Sigmoid colon (tissue), 7 donors: ENCODE data around the gene GPHN. TPM values are rescaled to one million over a fixed set of nuclear protein-coding genes. Genes with fewer than 3 reads are reported as not detected.
"Not testable (repeated sequence)": the region's sequence is repeated elsewhere in the genome, so short reads cannot be mapped to it uniquely, and the experiment has no call there.

Experiments
- DNase-seq: peaks from one replicate; pipeline ENCODE4 v3.0.0-alpha.2; 2019
- H3K27ac ChIP-seq, 4 donors: fragments of 200-600 bp; sonication (generic); one replicate each; pipeline ENCODE4 v1.5.1; 2016 to 2019; ENCODE audit warnings: mild to moderate bottlenecking in 1 of 4
- H3K27me3 ChIP-seq, 3 donors: fragments of 200-600 bp; sonication (generic); one replicate each; pipeline ENCODE4 v1.5.1; 2019; ENCODE audit warnings: mild to moderate bottlenecking in 1 of 3
- H3K36me3 ChIP-seq, 4 donors: fragments of 200-600 bp; sonication (generic); one replicate each; pipeline ENCODE4 v1.5.1; 2016 to 2019
- H3K4me1 ChIP-seq, 4 donors: fragments of 200-600 bp; sonication (generic); one replicate each; pipeline ENCODE4 v1.5.1; 2017 to 2019
- H3K4me3 ChIP-seq, 4 donors: fragments of 200-600 bp; sonication (generic); one replicate each; pipeline ENCODE4 v1.5.1; 2017 to 2019; ENCODE audit warnings: mild to moderate bottlenecking in 2 of 4, moderate library complexity in 1 of 4
- H3K9me3 ChIP-seq, 4 donors: fragments of 200-600 bp in 3 of 4; sonication (generic) in 3 of 4; one replicate each; pipeline versions ENCODE4 v1.5.1 to v1.6.1; 2013 to 2019
- CTCF ChIP-seq, 4 experiments: fragments of 450-650 bp in 3 of 4; fragments of 200-600 bp in 1 of 4; IDR thresholded peaks; one replicate each; pipeline ENCODE4 v1.5.1; 2016 to 2019; ENCODE audit warnings: antibody characterized with exemption in 4 of 4, mild to moderate bottlenecking in 3 of 4, moderate library complexity in 2 of 4
- EP300 ChIP-seq, 4 donors: sonication (generic); formaldehyde crosslinking; IDR thresholded peaks; one replicate each; pipeline ENCODE4 v1.6.1; 2017; ENCODE audit warnings: antibody characterized with exemption in 4 of 4
- POLR2A ChIP-seq, 2 donors: fragments of 450-650 bp; IDR thresholded peaks; one replicate each; pipeline ENCODE4 v1.6.1; 2016; ENCODE audit warnings: antibody characterized with exemption in 2 of 2, mild to moderate bottlenecking in 2 of 2, moderate library complexity in 2 of 2
- POLR2AphosphoS5 ChIP-seq, 4 donors: sonication (generic); formaldehyde crosslinking; IDR thresholded peaks; one replicate each; pipeline ENCODE4 v1.6.1; 2017; ENCODE audit warnings: antibody characterized with exemption in 4 of 4
- WGBS, 2 donors: extraction: QIAGEN DNeasy Blood & Tissue Kit; methylation state at CpG; one replicate each; pipeline ENCODE4 v1.1.7; 2013; 5-methylcytosine and 5-hydroxymethylcytosine counted together
- intact Hi-C: fragments of 100-400 bp; cut with DNase I; formaldehyde crosslinking; loops from one replicate; pipeline ENCODE4 v1.15.1; 2023
- polyA plus RNA-seq, 3 donors: library from polyadenylated mRNA; stranded (reverse); fragments of 200-250 nt; gene quantifications; one replicate each; pipeline ENCODE4 v1.2.3, GENCODE V29; 2013
- total RNA-seq, 4 donors: library from RNA; depleted of rRNA; stranded (reverse); fragments of >200 nt; gene quantifications; one replicate each; pipeline ENCODE4 v1.1.0, GENCODE V29; 2016
- donor health status: healthy with polysubstance abuse.
- donor health status: Bipolar disorder and iron deficiency.
- donor health status: healthy.

The GPHN gene
- total and polyA plus RNA-seq, 7 donors: 5.4 to 20.3 (median 14.1) TPM

GRCh38 chr14:66496911-66497310 lies 11.0 kb upstream of the GPHN start:
- no peak overlapping the region for H3K27ac ChIP-seq
- WGBS, 2 donors: 16 to 40% methylated on average over 2 of the region's 2 CpGs
- peaks cover 0 to 11% (median 0%) of the 10 kb centered on the region in 4 donors for H3K4me1 ChIP-seq
- H3K9me3 ChIP-seq: no peaks in the 10 kb centered on the region
- H3K36me3 ChIP-seq: no peaks in the 10 kb centered on the region
- TF ChIP-seq POLR2A (IDR thresholded peaks at IDR 0.05) (no peak), EP300 (IDR thresholded peaks at IDR 0.05) (no peak), POLR2AphosphoS5 (IDR thresholded peaks at IDR 0.05) (no peak), CTCF (IDR thresholded peaks at IDR 0.05) (no peak)
- H3K4me3 ChIP-seq: no peak overlapping the region
- H3K27me3 ChIP-seq: peaks cover 0 to 3% (median 0%) of the 10 kb centered on the region in 3 donors
- intact Hi-C loops: no loop called here
- no peak for DNase-seq

- 58 to 76% methylated on average over 3 of the region's 3 CpGs for WGBS, 2 donors
- Histone ChIP-seq H3K27me3 (peaks cover 0 to 3% (median 0%) of the 10 kb centered on the region in 3 donors), H3K9me3 (no peaks in the 10 kb centered on the region), H3K36me3 (no peaks in the 10 kb centered on the region), H3K27ac (no peak overlapping the region), H3K4me3 (no peak overlapping the region), H3K4me1 (peaks cover 0 to 11% (median 0%) of the 10 kb centered on the region in 4 donors)
- TF ChIP-seq POLR2AphosphoS5 (IDR thresholded peaks at IDR 0.05) (no peak), CTCF (IDR thresholded peaks at IDR 0.05) (no peak), POLR2A (IDR thresholded peaks at IDR 0.05) (no peak), EP300 (IDR thresholded peaks at IDR 0.05) (no peak)
- DNase-seq: no peak
- intact Hi-C loops: no loop called here
Observed at GRCh38 chr14:66498311-66498710, 9.6 kb upstream of the GPHN start.

- 52 to 53% methylated on average over 4 of the region's 4 CpGs for WGBS, 2 donors
- no peak for DNase-seq
- H3K27ac ChIP-seq: no peak overlapping the region
- H3K36me3 ChIP-seq: no peaks in the 10 kb centered on the region
- H3K4me1 ChIP-seq: peaks cover 0 to 2% (median under 1%) of the 10 kb centered on the region in 4 donors
- no peak for TF ChIP-seq POLR2AphosphoS5 (IDR thresholded peaks at IDR 0.05)
- no peak for TF ChIP-seq EP300 (IDR thresholded peaks at IDR 0.05)
- TF ChIP-seq CTCF (IDR thresholded peaks at IDR 0.05): no peak
- no peak for TF ChIP-seq POLR2A (IDR thresholded peaks at IDR 0.05)
- H3K27me3 ChIP-seq: peaks cover 0 to 3% (median 0%) of the 10 kb centered on the region in 3 donors
- no peak overlapping the region for H3K4me3 ChIP-seq
- H3K9me3 ChIP-seq: no peaks in the 10 kb centered on the region
- intact Hi-C loops: no loop called here
Observed at GRCh38 chr14:66501592-66501991, 6.4 kb upstream of the GPHN start.

GRCh38 chr14:66502836-66503235 lies 5.1 kb upstream of the GPHN start:
- 87 to 93% methylated on average over 5 of the region's 5 CpGs for WGBS, 2 donors
- H3K36me3 ChIP-seq, H3K27ac ChIP-seq, H3K4me1 ChIP-seq, intact Hi-C loops, DNase-seq, H3K4me3 ChIP-seq, H3K27me3 ChIP-seq, H3K9me3 ChIP-seq: not testable (repeated sequence)

- 82 to 83% methylated on average over 1 of the region's 1 CpG for WGBS, 2 donors
- H3K27ac ChIP-seq: no peak overlapping the region
- H3K36me3 ChIP-seq: no peaks in the 10 kb centered on the region
- intact Hi-C loops: no loop called here
- no peak for DNase-seq
- H3K9me3 ChIP-seq: no peaks in the 10 kb centered on the region
- TF ChIP-seq POLR2AphosphoS5 (IDR thresholded peaks at IDR 0.05): no peak
- TF ChIP-seq POLR2A (IDR thresholded peaks at IDR 0.05): no peak
- no peaks in the 10 kb centered on the region for H3K27me3 ChIP-seq
- H3K4me1 ChIP-seq: peaks cover 0 to 8% (median 2%) of the 10 kb centered on the region in 4 donors
- no peak overlapping the region for H3K4me3 ChIP-seq
Observed at GRCh38 chr14:66503532-66503931, 4.4 kb upstream of the GPHN start.

- Histone ChIP-seq H3K27me3 (no peaks in the 10 kb centered on the region), H3K4me3 (peak overlapping the region; percentile 52 to 97 (median 82)), H3K36me3 (no peaks in the 10 kb centered on the region), H3K9me3 (no peaks in the 10 kb centered on the region), H3K27ac (peak overlapping the region; percentile 91 to 96 (median 93)), H3K4me1 (peaks cover 0 to 19% (median 12%) of the 10 kb centered on the region in 4 donors)
- 1 to 2% methylated on average over 23 of the region's 23 CpGs for WGBS, 2 donors
- TF ChIP-seq POLR2AphosphoS5 (IDR thresholded peaks at IDR 0.05) (no peak), EP300 (IDR thresholded peaks at IDR 0.05) (no peak), CTCF (IDR thresholded peaks at IDR 0.05) (no peak), POLR2A (IDR thresholded peaks at IDR 0.05) (no peak)
- intact Hi-C loops: loop anchor here (2.0 to 5.0 kb wide), 2 partner anchors 734 to 1095 kb away; partner anchors contain the start of genes FUT8 and PALS1
- DNase-seq: no peak
Observed at GRCh38 chr14:66507181-66507721, 696 bp upstream of the GPHN start.
